Adrenal gland (tissue), 12 donors: ENCODE measurements around the gene RNF31. TPM values are rescaled to one million over a fixed set of nuclear protein-coding genes. Genes with fewer than 3 reads are reported as not detected.

Experiments
- DNase-seq, 7 donors: peaks; one replicate each; pipeline ENCODE4 v3.0.0-alpha.2; 2019 to 2020
- H3K27ac ChIP-seq, 5 donors: fragments of 200-600 bp; sonication (generic) in 4 of 5; 1 replicate in 3 of 5; 2 replicates in 2 of 5; pipeline versions ENCODE4 v1.5.1 to v1.8.0; 2016 to 2020; ENCODE audit warnings: mild to moderate bottlenecking in 1 of 5
- H3K27me3 ChIP-seq: fragments of 200-600 bp; 2 replicates; pipeline ENCODE4 v1.8.0; 2021
- H3K36me3 ChIP-seq, 2 donors: fragments of 200-600 bp; replicated peaks in 1 of 2; 1 replicate in 1 of 2; 2 replicates in 1 of 2; pipeline versions ENCODE4 v1.5.1 to v1.8.0; 2018 to 2022
- H3K4me1 ChIP-seq, 2 donors: fragments of 200-600 bp; replicated peaks in 1 of 2; 1 replicate in 1 of 2; 2 replicates in 1 of 2; pipeline versions ENCODE4 v1.5.1 to v1.8.0; 2018 to 2021
- H3K4me3 ChIP-seq, 4 donors: fragments of 200-600 bp; sonication (generic) in 3 of 4; one replicate each; pipeline ENCODE4 v1.5.1; 2016 to 2018
- H3K9me3 ChIP-seq, 3 donors: fragments of 200-600 bp; sonication (generic) in 1 of 3; replicated peaks in 1 of 3; 1 replicate in 2 of 3; 2 replicates in 1 of 3; pipeline versions ENCODE4 v1.5.1 to v1.8.0; 2016 to 2021
- POLR2A ChIP-seq, 2 donors: fragments of 450-650 bp; IDR thresholded peaks; one replicate each; pipeline ENCODE4 v1.6.1; 2017; ENCODE audit warnings: antibody characterized with exemption in 2 of 2, mild to moderate bottlenecking in 2 of 2, moderate library complexity in 1 of 2
- WGBS, 4 donors: extraction: QIAGEN DNeasy Blood & Tissue Kit in 2 of 4; methylation state at CpG; one replicate each; pipeline versions ENCODE4 v1.1.5 to v1.1.7; 2013 to 2017; 5-methylcytosine and 5-hydroxymethylcytosine counted together
- intact Hi-C, 2 donors: fragments of 100-400 bp; cut with DNase I; formaldehyde crosslinking; loops; one replicate each; pipeline versions ENCODE4 v1.14.1 to v1.15.0; 2022 to 2023
- polyA plus RNA-seq, 3 donors: library from polyadenylated mRNA; stranded (reverse); fragments of 200-250 nt in 2 of 3; fragments of 350-450 nt in 1 of 3; fragmentation: Illumina TruSeq in 1 of 3; extraction: RNeasy Lipid Tissue Mini Kit (QIAGEN cat#74804) in 1 of 3; gene quantifications; one replicate each; pipeline ENCODE4 v1.2.3, GENCODE V29; 2013 to 2014
- total RNA-seq, 9 donors: library from RNA; depleted of rRNA in 4 of 9; stranded (reverse); fragments of >200 nt in 4 of 9; fragments of 120-200 nt in 1 of 9; fragmentation: NEBNext Ultra II Directional in 1 of 9; extraction: Animal tissue kit (Norgen Biotek cat#: 25700) in 1 of 9; gene quantifications; one replicate each; pipeline versions ENCODE4 v1.1.0 to v1.2.4, GENCODE V29; 2013 to 2023
- TF ChIP-seq, protein P1 (sequence below), 6 experiments: fragments of 450-650 bp in 4 of 6; fragments of 200-600 bp in 2 of 6; sonication (generic) in 1 of 6; IDR thresholded peaks; 1 replicate in 5 of 6; 2 replicates in 1 of 6; pipeline versions ENCODE4 v1.5.1 to v1.8.0; 2016 to 2021; ENCODE audit warnings: antibody characterized with exemption in 6 of 6, mild to moderate bottlenecking in 2 of 6, moderate library complexity in 1 of 6
- donor health status: healthy with polysubstance abuse.
- donor health status: Bipolar disorder and iron deficiency.
- donor health status: DM: yes; HTN: yes; CAD: no.
- donor health status: DM: no; HTN: no; CAD: no.
- donor health status: DM: no; HTN: no; CAD: no.
- donor health status: DM: yes; HTN: yes; CAD: no.

Gene RNF31
- total and polyA plus RNA-seq, 12 donors = 32.8 to 351 (median 65.7) TPM

DNA sequence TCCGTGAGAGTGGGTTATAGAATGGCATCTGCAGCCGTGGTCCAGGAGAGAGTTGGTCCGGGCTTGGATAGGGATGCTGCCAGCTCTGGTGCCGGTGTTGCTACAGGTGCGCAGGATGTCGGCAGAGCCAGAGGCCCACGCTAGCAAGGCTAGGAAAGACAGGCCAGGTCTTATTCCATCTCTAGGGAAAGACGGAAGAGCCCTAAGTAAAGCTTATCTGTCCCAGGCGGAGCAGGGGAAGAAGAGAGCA lies 11.8 kb upstream of the RNF31 start:
- intact Hi-C loops = no loop called here
- no peaks in the 10 kb centered on the region for H3K27me3 ChIP-seq
- WGBS, 4 donors = 3 to 10% (median 5%) methylated on average over 9 of the region's 9 CpGs
- TF ChIP-seq, protein P1, sequence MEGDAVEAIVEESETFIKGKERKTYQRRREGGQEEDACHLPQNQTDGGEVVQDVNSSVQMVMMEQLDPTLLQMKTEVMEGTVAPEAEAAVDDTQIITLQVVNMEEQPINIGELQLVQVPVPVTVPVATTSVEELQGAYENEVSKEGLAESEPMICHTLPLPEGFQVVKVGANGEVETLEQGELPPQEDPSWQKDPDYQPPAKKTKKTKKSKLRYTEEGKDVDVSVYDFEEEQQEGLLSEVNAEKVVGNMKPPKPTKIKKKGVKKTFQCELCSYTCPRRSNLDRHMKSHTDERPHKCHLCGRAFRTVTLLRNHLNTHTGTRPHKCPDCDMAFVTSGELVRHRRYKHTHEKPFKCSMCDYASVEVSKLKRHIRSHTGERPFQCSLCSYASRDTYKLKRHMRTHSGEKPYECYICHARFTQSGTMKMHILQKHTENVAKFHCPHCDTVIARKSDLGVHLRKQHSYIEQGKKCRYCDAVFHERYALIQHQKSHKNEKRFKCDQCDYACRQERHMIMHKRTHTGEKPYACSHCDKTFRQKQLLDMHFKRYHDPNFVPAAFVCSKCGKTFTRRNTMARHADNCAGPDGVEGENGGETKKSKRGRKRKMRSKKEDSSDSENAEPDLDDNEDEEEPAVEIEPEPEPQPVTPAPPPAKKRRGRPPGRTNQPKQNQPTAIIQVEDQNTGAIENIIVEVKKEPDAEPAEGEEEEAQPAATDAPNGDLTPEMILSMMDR (IDR thresholded peaks at IDR 0.05) = no peak
- no peak for TF ChIP-seq POLR2A (IDR thresholded peaks at IDR 0.05)
- H3K4me1 ChIP-seq = peaks cover 35 to 66% of the 10 kb centered on the region in 2 donors
- peak overlapping the region in 2 of 4 donors; percentile 62 to 92 for H3K4me3 ChIP-seq
- H3K27ac ChIP-seq = peak overlapping the region in 4 of 5 donors; percentile 73 to 96 (median 89)
- H3K9me3 ChIP-seq = no peaks in the 10 kb centered on the region
- H3K36me3 ChIP-seq = peaks cover 0 to 25% of the 10 kb centered on the region in 2 donors
- DNase-seq = no peak

DNA sequence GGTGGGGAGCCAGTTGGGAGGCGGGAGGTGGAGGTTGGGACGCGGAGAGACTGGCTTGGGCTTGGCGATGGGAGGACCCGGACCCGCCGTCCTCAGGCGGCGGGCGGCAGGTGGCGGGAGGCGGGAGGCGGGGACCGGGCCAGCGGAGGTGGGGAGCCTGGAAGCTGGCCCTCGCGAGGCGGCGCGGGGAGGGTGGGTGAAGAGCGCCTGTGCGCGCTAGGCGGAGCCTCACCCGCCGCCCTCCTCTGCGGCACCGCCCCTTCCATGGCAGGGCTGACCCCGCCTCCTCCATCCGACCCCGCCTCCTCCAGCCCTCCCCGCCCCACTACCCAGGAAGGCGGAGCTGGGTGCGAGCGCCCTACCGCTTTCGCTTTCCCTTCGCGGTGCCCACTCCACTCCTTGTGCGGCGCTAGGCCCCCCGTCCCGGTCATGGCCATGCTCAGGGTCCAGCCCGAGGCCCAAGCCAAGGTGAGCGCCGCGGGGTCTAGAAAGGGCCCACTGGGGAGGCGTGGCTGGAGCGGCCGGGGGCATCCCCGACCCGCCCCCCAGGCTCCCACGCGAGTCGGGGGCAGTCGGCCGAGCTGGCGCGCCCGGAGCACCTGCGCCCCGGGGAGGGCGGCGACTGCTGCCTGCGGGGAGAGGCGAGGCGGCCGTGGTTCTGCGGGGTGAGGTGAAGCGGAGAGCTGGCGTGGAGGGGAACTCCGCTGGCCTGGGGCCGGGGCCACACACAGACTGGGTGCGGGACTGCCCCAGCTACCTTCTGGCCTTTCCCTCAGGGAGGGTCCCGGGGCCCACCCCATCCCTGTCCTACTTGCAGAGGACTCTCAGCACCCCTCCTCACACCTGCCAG lies 11.2 kb upstream of the RNF31 start, which contains the start of gene PSME1:
Gene PSME1, plus strand, starts transcription at position 361 of the 850 bp plus-strand sequence. Its CDS starts 69 bp downstream, at position 430.
- WGBS, 4 donors = 0 to 2% (median 0%) methylated on average over 9 to 75 of the region's 75 CpGs
- peak within 1 kb of the TSS; percentile 80 to 96 (median 85) for H3K27ac ChIP-seq
- peaks cover 34 to 60% of the 10 kb centered on the region in 2 donors for H3K4me1 ChIP-seq
- H3K27me3 ChIP-seq = no peaks in the 10 kb centered on the region
- peak within 1 kb of the TSS; percentile 54 to 95 (median 77) for H3K4me3 ChIP-seq
- H3K9me3 ChIP-seq = no peaks in the 10 kb centered on the region
- intact Hi-C loops = no loop called here
- DNase-seq = peak; percentile 93 to 96 (median 95)
- peak in 1 of 2 donors; percentile 59 for TF ChIP-seq POLR2A (IDR thresholded peaks at IDR 0.05)
- TF ChIP-seq, protein P1 (IDR thresholded peaks at IDR 0.05) = no peak
- peaks cover 0 to 25% of the 10 kb centered on the region in 2 donors for H3K36me3 ChIP-seq

DNA sequence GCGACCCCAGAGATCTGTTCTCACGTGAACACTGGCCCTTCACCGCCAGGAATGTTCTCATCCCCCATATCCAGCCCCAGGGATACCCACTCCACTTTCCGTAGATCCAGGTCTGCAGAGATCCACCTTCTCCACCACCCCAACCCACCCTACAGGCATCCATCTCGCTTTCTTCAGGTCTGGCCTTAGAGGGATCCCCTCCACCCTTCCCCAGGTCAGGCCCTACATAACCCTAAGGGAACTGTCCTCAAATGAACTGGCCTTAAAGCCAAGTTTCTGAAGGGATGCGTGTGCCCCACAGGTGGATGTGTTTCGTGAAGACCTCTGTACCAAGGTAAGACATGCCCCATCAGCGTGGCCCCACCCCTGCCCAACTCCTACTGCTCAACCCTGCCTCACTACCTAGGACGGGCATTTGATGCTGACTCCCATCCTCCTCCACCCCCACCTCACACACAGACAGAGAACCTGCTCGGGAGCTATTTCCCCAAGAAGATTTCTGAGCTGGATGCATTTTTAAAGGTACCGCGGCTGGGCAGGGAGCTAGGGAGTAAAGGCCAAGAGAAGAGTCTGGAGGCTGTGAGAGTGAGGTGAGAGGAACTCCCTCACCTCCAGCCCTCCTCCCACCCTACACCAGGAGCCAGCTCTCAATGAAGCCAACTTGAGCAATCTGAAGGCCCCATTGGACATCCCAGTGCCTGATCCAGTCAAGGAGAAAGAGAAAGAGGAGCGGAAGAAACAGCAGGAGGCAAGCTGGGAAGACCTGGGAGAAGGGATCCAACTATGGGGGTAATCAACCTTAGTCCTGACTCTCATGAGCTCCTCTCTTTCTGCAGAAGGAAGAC lies 10.4 kb upstream of the RNF31 start:
- peak overlapping the region in 3 of 4 donors; percentile 54 to 92 (median 62) for H3K4me3 ChIP-seq
- 18 to 24% (median 22%) methylated on average over 13 of the region's 13 CpGs for WGBS, 4 donors
- no peak for DNase-seq
- intact Hi-C loops = no loop called here
- H3K4me1 ChIP-seq = peaks cover 27 to 53% of the 10 kb centered on the region in 2 donors
- no peaks in the 10 kb centered on the region for H3K27me3 ChIP-seq
- peak overlapping the region in 4 of 5 donors; percentile 81 to 96 (median 89) for H3K27ac ChIP-seq
- peaks cover 0 to 25% of the 10 kb centered on the region in 2 donors for H3K36me3 ChIP-seq
- TF ChIP-seq POLR2A (IDR thresholded peaks at IDR 0.05) = no peak
- TF ChIP-seq, protein P1 (IDR thresholded peaks at IDR 0.05) = no peak
- H3K9me3 ChIP-seq = no peaks in the 10 kb centered on the region
